ENCODE measurements around the gene REN.

DNA sequence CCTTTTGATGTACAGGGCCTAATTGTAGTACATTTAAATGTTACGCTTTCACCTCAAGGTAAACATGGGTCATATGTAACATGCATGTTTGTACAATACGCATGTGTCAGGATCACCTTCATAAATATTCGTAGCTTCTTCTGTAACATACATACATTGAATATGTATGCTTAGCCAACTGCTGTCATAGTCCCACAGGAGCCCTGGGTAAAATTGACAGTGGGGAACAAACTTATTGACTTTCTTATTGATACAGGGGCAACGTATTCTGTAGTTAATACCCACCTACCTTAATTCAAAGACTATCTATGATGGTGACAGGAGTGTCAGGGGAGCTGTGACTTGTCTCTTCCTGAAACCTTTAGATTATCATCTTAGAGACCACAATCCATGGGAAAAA is 3.7 kb upstream of the REN start:
- TF ChIP-seq POLR2AphosphoS5 (IDR thresholded peaks at IDR 0.05; ENCODE audit: low read depth, low read length) (no peak), TAF1 (IDR thresholded peaks at IDR 0.05; ENCODE audit: low read depth, low read length) (no peak), POLR2A (IDR thresholded peaks at IDR 0.05; ENCODE audit: low read depth, low read length) (no peak), PAX5 (IDR thresholded peaks at IDR 0.05; ENCODE audit: insufficient read depth, low read length, severe bottlenecking) (no peak), SPI1 (IDR thresholded peaks at IDR 0.05; ENCODE audit: low read depth, low read length) (no peak), POU2F2 (IDR thresholded peaks at IDR 0.05; ENCODE audit: low read depth, low read length) (no peak)

All from GM12891 (cell line).